Medulla oblongata (tissue), 1 donor: Measurements from ENCODE around the gene A4GNT.

Source experiments
- DNase-seq: peaks from one replicate; pipeline ENCODE4 v3.0.0-alpha.2; 2015; ENCODE audit errors: extremely low spot score

The A4GNT gene

GRCh38 chr3:138078901-138079344 lies 53.3 kb downstream of the A4GNT start:
- DNase-seq, result no peak

GRCh38 chr3:138078096-138078495 lies 54.1 kb downstream of the A4GNT start:
- no peak for DNase-seq
